Glomerular endothelial cell (primary cell): ENCODE measurements around the gene FSD1L. TPM values are rescaled to one million over a fixed set of nuclear protein-coding genes. Genes with fewer than 3 reads are reported as not detected.
"Not testable (repeated sequence)": the region's sequence is repeated elsewhere in the genome, so short reads cannot be mapped to it uniquely, and the experiment has no call there.

Experiments used
- DNase-seq: peaks from one replicate; pipeline ENCODE4 v3.0.0-alpha.2; 2011; ENCODE audit warnings: low read depth, low spot score; ENCODE audit errors: extremely low read depth
- total RNA-seq: library from RNA; depleted of rRNA; stranded (reverse); fragments of >200 nt; gene quantifications from 2 replicates; pipeline ENCODE4 v1.2.3, GENCODE V29; 2015

The FSD1L gene
- total RNA-seq, 1 donor from 2014 or later: 4.5 TPM

DNA sequence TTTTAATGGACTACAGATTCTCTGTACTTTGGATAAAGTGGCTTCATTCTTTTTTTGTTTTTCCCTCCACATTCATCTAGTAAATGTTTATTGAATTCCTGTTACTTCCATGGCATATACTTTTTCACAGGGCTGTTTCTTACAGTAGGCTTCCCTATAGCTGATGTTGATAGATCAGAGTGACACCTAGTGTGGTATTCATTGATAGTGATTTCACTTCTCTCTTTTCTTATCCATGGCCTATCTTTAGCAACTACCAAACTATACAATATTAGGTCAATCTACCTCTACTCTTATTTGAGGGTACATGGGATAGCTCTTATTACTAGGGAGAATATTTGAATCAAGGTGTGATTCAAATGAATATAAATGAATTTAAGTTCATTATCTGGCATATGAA is 35.8 kb downstream of the FSD1L start:
- DNase-seq: no peak

DNA sequence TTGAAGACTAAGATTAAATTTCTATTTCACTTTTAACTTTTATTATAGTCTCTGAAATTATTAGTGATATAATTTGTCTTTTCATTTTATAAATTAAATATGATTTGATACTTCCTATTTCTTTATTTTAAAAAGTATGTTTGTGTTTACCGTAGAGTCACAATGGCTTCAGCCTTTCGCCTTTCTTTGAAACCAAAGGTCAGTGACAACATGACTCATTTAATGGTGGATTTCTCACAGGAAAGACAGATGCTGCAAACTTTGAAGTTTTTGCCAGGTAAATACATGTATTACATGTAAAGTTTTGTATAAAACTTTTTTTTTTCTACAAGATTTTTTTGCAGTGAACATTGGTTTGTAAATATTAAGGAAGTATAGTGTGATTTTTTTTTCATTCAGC is 36.4 kb downstream of the FSD1L start:
- DNase-seq: no peak

DNA sequence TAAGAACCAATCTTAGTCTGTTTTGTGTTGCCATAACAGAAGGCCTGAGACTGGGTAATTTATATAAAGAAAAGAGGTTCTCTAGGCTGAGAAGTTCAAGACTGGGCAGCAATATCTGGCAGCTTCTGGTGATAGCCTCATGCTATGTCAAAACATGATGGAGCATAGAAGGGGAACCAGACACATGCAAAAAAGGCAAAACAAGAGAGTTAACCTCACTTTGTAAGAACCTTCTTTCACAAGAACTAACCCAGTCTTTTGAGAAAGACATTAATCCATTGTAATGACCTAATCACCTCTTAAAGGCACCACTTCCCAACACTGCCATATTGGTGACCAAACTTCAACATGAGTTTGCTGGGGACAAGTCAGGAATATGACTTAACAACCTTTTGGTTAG is 37.3 kb downstream of the FSD1L start:
- DNase-seq: no peak

DNA sequence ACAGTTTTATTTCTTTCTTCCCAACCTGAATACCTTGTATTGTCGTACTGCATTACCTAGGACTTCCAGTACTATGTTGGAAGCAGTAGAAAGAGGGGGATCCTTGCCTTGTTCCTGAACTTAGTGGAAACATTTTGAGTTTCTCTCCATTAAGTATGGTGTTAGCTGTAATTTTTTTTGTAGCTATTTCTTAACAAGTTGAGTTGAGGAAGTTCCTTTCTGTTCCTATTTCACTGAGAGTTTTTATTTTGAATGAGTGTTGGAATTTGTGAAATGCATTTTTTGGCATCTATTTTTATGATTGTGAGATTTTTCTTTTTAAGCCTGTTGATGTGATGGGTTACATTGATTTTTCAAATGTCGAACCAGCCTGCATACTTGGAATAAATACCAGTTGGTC is 49.0 kb downstream of the FSD1L start:
- DNase-seq: no peak

DNA sequence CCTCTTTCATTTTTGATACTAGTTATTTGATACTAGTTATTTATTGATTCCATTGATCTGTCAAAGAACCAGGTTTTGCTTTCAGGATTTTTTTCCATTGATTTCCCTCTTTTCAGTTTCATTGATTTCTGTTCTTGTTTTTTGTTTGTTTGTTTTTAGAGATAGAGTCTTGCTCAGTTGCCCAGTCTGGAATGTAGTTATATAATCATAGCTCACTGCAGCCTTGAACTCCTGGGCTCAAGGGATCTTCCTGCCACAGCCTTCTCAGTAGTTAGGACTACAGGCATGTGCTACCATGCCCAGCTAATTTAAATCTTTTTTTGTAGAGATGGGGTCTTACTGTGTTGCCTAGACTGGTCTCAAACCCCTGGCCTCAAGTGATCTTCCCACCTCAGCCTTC is 49.9 kb downstream of the FSD1L start:
- DNase-seq: no peak

DNA sequence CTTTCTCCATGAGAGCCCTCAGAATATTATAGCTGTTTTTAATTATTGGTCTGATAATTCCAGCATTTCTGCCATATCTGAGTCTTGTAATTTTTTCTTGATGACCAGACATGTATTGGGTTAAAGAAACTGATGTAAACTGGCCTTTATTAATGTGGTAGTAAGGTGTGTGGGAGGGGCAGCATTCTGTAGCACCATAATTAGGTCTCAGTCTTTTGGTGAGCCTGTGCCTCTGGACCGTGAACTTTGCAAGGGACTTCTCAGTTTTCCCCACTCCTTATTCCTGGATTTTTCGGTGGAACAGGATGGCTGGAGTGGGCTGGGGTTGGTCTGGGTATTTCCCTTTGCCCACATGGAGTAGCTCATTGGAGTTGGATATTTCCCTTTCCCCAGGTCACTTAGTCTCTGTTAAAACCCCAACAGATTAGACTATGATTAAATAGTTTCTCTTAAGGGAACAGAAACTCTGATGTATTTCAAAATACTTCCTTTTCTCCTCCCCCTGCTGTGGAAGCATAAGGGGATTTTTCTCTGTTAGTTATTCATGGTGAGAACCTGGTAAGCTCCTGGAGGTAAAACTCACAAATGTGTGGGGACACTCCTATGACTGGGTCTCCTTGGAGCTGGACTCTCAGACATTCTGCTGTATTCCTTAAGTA is 52.4 kb downstream of the FSD1L start:
- DNase-seq: no peak

DNA sequence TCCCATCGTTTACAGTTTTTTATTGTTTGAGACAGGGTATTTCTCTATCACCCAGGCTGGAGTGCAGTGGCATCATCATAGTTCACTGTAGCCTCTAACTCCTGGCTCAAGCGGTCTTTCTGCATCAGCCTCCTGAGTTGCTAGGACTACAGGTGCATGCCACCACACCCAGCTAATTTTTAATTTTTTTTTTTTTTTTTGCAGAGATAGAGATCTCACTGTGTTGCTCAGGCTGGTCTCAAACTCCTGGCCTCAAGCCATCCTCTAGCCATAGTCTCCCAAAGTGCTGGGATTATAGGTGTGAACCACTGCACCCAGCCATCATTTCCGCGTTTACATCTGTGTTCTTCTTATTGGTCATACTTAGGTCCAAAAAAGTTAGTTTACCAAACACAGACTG is 53.6 kb downstream of the FSD1L start:
- no peak for DNase-seq

DNA sequence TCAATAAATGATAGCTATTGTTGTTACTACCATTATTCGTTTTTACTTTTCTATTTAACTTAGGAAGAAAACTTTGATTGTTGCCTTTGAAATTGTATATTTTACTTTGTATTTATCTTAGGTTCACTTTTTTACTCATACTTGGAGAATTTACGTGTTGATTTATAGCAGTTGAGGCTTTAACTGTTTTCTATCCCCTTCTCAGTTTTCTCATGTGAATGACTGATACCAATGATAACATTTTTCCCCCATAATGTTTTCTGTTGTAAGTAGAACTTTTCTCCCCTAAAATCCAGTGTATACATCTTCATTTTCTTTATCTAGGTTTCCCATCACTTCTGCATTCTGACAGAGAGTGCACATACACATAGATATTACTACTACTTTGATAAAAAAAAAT is 54.4 kb downstream of the FSD1L start:
- no peak for DNase-seq

DNA sequence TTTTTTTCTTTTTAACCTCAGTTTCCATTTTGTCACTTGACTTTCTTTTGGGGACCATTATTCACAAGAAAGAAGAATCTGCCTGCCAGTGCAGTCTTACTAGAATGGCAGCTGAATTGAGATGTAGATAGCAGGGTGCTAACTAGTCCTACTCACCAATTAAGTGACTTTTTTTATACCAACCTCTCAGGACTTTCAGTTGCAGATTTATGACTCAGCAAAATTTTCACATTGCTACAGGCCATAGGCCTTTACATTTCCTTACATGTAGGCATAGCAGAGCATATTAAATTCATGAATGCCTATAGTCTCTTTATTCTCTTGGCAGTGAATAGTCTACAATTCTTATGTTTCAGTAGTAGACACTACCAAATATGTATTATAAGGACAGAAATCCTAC is 56.0 kb downstream of the FSD1L start:
- DNase-seq: no peak

DNA sequence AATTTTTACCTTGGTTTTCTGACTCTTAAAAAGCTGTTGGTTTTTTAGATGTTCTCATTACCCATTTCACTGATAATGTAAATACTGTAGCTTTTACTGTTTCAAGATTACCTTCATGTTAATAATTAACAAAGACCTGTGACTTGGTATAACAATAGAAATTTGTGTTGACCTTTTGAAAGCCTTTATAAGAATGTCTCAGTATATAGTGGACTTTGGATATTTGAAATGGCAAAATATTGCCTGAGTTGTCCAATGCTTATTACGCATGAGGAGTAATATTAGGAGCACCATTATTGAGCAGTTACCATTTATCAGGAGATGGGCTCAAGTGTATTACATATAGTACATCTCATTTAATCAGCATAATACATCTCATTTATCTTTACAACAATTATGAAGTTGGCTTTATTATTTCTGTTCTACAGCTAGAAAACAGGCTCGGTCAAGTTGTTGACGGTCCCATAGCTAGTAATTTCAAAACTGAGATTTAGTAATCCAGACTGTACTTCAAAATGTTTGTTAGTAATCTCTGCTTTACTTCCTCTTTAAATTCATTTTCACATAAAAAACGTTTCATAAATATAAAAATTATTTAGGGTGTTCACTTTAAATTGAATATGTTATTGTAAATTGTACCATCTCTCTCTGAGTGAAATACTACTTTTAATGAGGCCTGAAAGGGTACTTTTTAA is 59.4 kb downstream of the FSD1L start:
- no peak for DNase-seq

DNA sequence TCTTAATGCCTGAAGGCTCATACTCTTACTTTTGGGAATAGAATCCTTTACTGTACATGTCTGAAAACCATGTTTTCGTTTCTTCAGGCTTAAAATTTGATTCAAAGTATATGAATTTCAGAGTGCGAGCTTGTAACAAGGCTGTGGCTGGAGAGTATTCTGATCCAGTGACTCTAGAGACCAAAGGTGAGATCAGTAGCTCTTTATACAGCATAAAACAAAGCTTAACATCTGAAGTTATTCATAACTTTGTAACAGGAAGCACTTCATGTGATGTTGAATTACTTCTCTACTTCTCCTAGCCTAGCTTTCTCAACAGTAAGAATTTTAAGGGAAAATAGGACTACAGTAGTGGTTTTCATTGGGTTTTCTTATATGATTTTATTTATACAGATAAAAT is 60.7 kb downstream of the FSD1L start:
- no peak for DNase-seq

DNA sequence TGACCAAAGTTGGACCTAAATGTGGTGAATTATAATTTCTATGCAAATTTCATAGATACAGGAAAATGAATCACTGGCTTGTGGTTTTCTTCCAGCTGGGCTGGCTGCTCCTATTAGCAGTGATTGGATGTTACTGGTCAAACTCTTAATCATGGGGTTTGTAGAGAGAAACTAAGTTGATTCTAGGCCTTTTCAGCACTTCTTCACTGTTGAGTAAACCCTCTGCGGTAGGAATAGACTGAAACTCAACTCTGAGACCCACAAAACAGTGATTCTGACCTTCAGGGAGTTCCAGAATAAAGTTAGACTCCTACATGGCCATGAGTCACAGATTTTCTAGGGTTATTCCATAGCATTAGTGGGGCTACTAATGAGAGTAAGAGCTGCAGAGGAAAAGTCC is 62.2 kb downstream of the FSD1L start:
- DNase-seq: no peak

DNA sequence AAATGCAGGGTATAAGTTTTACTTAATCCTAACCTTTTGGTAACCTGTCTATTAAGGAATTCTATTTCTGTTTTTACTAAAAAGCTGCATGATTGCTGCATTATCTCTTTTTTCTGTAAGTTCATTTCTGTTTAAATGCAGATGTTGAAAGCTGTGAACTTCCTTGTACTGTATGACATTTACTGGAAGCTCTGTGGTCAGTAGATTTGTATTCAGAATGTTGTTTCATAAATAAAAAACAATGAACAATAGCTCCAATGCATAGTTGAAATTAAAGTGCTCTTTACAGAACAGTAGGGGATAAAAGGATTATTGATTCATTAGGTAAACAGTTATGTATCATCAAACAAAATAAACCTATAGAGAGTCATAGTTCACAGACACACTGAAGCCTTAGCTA is 63.6 kb downstream of the FSD1L start:
- DNase-seq: no peak

DNA sequence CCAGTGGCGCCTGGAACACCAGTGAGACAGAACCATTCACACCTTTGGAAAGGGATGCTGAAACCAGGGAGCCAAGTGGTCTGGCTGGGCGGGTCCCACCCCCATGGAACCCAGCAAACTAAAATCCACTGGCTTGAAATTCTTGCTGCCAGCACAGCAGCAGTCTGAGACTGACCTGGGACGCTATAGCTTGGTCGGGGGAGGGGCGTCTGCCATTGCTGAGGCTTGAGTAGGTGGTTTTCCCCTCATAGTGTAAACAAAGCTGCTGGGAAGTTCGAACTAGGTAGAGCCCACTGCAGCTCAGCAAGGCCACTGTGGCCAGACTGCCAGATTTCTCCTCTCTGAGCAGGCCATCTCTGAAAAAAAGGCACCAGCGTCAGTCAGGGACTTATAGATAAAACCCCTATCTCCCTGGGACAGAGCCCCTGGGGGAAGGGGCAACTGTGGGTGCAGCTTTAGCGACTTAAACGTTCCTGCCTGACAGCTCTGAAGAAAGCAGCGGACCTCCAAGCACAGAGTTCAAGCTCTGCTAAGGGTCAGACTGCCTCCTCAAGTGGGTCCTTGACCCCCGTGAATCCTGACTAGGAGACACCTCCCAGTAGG is 68.1 kb downstream of the FSD1L start:
- DNase-seq: no peak

DNA sequence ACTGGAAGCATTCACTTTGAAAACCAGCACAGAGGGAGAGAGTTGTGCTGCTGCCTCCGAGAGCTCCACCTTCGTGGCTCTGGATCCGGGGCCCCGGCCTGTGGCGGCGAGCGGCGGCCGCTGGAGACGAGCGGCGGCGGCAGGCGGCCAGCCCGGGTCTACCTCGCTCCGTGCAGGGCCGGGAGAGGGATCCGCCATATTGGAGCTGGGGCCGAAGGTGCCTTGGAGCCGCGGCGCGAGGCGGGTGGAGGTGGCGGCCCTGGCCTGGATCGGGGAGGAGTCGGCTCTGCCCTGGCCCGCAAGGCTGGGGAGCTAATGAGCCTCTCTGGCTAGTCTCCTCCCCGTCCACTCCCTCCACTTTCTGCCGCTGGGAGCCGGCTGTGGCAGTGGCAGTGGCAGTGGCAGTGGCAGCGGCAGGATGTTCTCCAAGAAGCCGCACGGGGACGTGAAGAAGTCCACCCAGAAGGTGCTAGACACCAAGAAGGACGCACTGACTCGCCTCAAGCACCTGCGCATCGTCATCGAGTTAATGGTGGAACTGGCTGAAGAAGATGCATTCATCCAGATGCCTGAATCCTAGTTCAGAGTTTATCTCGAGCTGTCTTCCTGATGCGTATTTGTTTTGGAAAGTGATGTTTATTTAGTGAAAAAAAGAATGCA is 72.0 kb downstream of the FSD1L start:
- DNase-seq: not testable (repeated sequence)

DNA sequence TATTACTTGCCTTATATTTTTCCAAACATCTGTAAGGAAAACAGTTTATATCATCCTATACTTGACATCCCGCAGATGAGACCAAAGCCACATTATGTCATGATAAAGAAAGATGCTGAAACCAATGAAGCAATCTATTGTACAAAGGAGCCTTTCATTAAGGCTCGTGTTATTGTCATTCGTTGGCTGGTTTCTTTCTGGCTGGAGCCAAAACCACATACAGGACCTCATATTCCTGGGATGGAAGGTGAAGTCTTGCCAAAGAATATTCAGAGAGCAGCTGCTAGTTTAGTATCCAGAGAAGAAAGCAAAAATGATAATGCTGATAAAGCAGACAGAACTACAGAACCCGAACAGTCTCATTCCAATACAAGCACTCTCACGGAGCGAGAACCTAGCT is 73.2 kb downstream of the FSD1L start:
- not testable (repeated sequence) for DNase-seq

DNA sequence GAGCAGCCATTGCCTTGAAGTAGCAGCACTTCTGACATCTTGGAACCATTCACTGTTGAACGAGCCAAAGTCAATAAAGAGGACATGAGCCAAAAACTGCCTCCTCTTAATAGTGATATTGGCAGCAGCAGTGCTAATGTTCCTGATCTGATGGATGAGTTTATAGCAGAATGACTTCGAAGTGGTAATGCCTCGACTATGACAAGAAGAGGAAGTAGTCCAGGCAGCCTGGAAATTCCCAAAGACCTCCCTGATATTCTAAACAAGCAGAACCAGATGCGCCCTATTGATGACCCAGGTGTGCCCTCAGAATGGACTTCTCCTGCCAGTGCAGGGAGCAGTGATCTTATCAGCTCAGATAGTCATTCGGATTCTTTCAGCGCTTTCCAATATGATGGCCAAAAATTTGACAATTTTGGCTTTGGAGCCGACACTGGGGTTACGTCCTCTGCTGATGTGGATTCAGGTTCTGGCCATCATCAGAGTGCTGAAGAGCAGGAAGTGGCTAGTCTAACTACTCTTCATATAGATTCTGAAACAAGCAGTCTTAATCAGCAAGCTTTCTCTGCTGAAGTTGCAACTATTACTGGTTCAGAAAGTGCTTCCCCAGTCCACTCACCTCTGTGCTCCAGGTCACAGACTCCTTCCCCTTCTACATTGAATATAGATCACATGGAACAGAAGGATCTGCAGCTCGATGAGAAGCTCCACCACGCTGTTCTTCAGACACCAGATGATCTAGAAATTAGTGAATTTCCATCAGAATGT is 75.0 kb downstream of the FSD1L start:
- not testable (repeated sequence) for DNase-seq

DNA sequence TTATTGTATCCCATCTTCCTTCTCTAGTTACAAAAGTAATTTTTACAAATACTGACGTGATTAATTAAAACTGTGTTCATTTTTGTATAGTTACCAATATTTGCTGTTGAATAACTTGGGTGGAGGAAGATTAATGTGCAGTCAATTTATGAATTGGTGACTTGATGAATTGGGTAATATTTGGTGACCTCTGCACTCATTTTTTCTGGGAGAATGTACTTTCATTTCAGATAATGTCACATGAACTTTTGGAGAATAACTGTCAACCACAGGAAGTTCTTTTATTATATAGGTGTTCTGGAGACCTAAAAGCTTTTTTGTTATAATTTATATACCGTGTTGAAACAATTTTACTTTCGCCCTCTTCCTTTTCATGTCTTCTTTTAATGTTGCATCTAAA is 83.7 kb downstream of the FSD1L start:
- DNase-seq: no peak

DNA sequence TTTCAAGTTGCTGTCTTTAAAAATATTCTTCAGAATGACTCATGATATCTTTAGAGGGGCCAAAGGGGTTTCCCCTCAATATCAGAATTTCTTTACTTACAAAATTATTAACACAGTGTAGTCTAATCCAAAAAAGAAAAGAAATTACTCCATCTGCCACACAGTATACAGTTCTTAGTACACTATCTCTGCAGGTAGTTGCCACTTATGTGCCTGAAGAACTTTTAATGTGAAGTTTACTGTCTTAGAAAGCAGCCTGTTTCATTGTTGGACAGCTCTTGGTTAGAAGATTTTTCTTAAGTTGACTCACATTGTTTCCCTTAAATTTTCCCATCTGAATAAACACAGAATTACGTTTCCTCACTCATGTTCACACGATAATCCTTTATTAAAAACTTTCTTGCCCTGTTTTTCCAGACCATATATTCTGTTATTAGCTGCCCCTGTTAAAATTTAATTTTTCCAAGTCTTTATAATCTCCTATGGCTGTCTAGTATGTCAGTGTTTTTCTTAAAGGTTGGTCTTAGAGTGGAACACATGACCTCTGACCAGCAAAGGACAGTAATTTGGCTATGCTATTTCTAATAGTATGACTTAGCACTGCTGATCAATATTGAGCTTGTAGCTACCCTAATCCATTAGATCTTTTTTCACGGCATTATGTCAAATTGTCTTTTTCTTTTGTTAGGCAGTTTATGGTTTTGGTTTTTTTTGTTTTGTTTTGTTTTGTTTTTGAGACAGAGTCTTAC is 88.3 kb downstream of the FSD1L start:
- DNase-seq: no peak

DNA sequence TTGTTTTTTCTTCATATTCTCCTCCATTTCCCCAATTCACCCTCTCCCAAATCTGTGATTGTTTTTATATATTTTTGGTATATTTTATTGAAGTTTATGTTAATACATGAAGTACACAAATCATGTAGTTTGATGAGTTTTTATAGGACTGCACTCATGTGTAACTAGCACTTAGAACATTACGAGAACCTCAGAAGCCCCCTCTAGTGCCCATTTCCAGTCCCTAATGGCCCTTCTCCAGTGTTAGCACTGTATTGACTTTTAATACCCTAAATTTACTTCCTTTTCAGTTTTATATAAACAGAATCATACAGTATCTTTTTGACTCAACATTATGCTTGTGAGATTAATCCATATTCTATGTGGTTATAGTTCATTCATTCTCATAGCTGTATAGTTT is 91.6 kb downstream of the FSD1L start:
- DNase-seq: no peak
